Body of pancreas (tissue), 4 donors: ENCODE data around the gene UBE2Q1. TPM values are rescaled to one million over a fixed set of nuclear protein-coding genes. Genes with fewer than 3 reads are reported as not detected.
"Not testable (repeated sequence)": the region's sequence is repeated elsewhere in the genome, so short reads cannot be mapped to it uniquely, and the experiment has no call there.

Source experiments
- ATAC-seq: fragments of 150-250 bp; one replicate; pipeline ENCODE4 v1.9.1; 2016
- DNase-seq, 4 donors: peaks; one replicate each; pipeline ENCODE4 v3.0.0-alpha.2; 2019
- H3K27ac ChIP-seq, 4 donors: fragments of 200-600 bp; sonication (generic); 1 replicate in 3 of 4; 2 replicates in 1 of 4; pipeline versions ENCODE4 v1.5.1 to v1.6.1; 2016 to 2019; ENCODE audit warnings: mild to moderate bottlenecking in 1 of 4, mixed read lengths in 1 of 4, moderate library complexity in 1 of 4
- H3K27me3 ChIP-seq, 2 donors: fragments of 200-600 bp; sonication (generic); one replicate each; pipeline ENCODE4 v1.6.0; 2016; ENCODE audit warnings: mild to moderate bottlenecking in 1 of 2
- H3K36me3 ChIP-seq, 2 donors: fragments of 200-600 bp; sonication (generic); replicated peaks in 1 of 2; 2 replicates each; pipeline ENCODE4 v1.5.1; 2016; ENCODE audit warnings: low read depth in 2 of 2; ENCODE audit not compliant: insufficient read depth in 1 of 2
- H3K4me1 ChIP-seq: fragments of 200-600 bp; sonication (generic); one replicate; pipeline ENCODE4 v1.6.0; 2016
- H3K4me3 ChIP-seq, 2 donors: fragments of 200-600 bp; sonication (generic); 1 replicate in 1 of 2; 2 replicates in 1 of 2; pipeline ENCODE4 v1.5.1; 2016 to 2019
- H3K9me3 ChIP-seq, 3 donors: fragments of 200-600 bp; sonication (generic); 1 replicate in 2 of 3; 2 replicates in 1 of 3; pipeline ENCODE4 v1.5.1; 2016
- CTCF ChIP-seq, 7 experiments: fragments of 450-650 bp in 4 of 7; fragments of 200-600 bp in 3 of 7; sonication (generic) in 3 of 7; IDR thresholded peaks; one replicate each; pipeline ENCODE4 v1.5.1; 2016 to 2019; ENCODE audit warnings: antibody characterized with exemption in 7 of 7
- POLR2A ChIP-seq, 3 donors: fragments of 450-650 bp; IDR thresholded peaks; one replicate each; pipeline ENCODE4 v1.6.1; 2016; ENCODE audit warnings: antibody characterized with exemption in 3 of 3, mild to moderate bottlenecking in 2 of 3
- WGBS, 2 donors: methylation state at CpG; one replicate each; pipeline ENCODE4 v1.1.5; 2017; 5-methylcytosine and 5-hydroxymethylcytosine counted together
- intact Hi-C: fragments of 100-400 bp; cut with DNase I; formaldehyde crosslinking; loops from one replicate; pipeline ENCODE4 v1.15.1; 2023
- total RNA-seq, 2 donors: library from RNA; depleted of rRNA; stranded (reverse); fragments of >200 nt; gene quantifications; one replicate each; pipeline ENCODE4 v1.1.0, GENCODE V29; 2016

UBE2Q1 gene
- total RNA-seq, 2 donors from 2014 or later = 19.8 to 25.7 TPM

DNA sequence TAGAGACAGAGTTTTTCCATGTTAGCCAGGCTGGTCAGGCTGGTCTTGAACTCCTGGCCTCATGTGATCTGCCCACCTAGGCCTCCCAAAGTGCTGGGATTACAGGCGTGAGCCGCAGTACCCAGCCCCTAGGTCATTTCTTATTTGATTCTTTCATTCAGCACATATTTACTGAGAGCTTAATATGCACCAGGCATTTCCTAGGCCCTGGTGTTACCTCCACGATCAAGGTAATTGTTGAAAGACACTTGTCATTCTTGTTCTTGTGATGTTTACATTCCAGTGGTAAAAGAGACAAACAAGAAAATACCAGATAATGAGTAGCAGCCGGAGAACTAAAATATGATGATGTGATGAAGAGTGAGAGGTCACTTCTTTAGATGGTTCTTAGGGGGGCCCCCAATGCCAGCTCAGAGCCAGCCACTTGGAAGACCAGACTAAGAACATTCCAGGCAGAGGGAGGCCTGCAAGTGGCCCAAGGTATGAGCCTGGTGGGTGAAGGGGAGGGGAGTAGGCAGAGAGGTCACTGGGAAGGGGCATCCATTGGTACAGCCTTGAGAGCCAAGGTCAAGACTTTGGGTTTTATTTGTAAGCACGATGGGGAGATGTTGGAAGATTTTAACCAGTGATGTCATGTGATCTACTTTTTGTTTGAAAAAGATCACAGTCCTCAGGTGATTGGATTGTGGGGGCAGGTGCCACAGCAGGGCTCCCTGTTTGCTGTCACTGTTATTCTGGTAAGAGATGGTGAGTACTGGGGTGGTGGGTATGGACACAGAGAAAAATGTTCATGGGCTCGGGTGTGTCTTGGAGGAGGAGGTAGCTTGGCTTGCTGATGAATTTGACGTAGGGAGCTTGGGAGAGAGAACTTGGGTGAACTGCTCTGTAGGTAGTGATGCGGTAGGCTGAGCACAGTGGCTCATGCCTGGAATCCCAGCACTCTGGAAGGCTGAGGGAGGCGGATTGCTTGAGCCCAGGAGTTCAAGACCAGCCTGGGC is 18.7 kb downstream of the UBE2Q1 start:
- Histone ChIP-seq H3K27ac (no peak overlapping the region), H3K9me3 (no peaks in the 10 kb centered on the region), H3K27me3 (no peaks in the 10 kb centered on the region), H3K36me3 (no peaks in the 10 kb centered on the region), H3K4me3 (no peak overlapping the region), H3K4me1 (no peaks in the 10 kb centered on the region)
- TF ChIP-seq POLR2A (IDR thresholded peaks at IDR 0.05) (no peak), CTCF (IDR thresholded peaks at IDR 0.05) (no peak)
- WGBS, 2 donors = 73 to 79% methylated on average over 9 of the region's 9 CpGs
- no peak for ATAC-seq
- DNase-seq = no peak
- intact Hi-C loops = loop anchor here (10.0 kb wide), 1 partner anchor 65 kb away; no protein-coding TSS in a partner anchor

GRCh38 chr1:154536570-154536969 is 21.9 kb downstream of the UBE2Q1 start:
- H3K36me3 ChIP-seq = no peaks in the 10 kb centered on the region
- no peaks in the 10 kb centered on the region for H3K9me3 ChIP-seq
- no peaks in the 10 kb centered on the region for H3K4me1 ChIP-seq
- H3K27ac ChIP-seq = no peak overlapping the region
- no peak for TF ChIP-seq POLR2A (IDR thresholded peaks at IDR 0.05)
- no peak for TF ChIP-seq CTCF (IDR thresholded peaks at IDR 0.05)
- ATAC-seq (no peak), DNase-seq (no peak)
- intact Hi-C loops = no loop called here
- H3K4me3 ChIP-seq = no peak overlapping the region
- WGBS, 2 donors = 60 to 74% methylated on average over 7 of the region's 7 CpGs
- H3K27me3 ChIP-seq = no peaks in the 10 kb centered on the region

DNA sequence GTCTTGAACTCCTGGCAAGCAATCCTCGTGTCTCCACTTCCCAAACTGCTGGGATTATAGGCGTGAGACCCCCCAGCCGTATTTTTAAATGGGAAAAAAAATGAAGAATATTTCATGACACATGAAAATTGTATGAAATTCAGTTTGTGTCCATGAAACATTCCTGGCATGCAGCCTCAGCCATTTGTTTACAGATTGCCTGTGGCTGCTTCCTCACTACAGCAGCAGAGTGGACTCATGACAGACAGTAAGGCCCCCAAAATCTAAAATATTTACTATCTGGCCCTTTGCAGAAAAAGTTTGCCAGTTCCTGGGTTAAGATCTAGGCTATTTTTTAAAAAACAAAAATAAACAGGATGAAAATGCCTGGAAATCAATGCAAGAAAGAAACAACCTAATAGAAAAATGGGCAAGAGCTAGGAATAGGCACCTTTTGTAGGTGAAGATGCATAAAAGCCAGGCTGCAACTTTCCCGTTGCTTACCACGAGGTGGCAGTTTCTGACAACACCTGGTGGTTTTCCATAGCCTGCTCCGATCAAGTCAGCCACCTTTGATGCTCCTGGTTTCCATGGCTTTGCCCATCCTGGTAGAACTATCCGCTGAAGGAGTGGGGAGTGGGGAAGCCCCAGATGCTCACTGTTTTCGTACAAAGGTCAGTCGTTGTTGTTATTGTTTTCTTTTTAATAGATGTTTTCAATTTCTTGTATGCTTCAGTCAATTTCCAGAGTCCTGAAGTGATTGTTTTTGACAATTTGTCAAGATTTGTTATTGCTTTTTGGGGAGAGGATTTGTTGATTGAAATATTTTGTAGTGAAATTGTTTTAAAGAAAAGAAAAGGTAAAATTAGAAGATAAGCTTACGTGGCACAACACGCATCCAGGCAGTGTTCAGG is 24.3 kb downstream of the UBE2Q1 start:
- peak; percentile 78 for ATAC-seq
- H3K4me3 ChIP-seq = no peak overlapping the region
- no peaks in the 10 kb centered on the region for H3K9me3 ChIP-seq
- 29 to 39% methylated on average over 11 of the region's 11 CpGs for WGBS, 2 donors
- TF ChIP-seq CTCF (IDR thresholded peaks at IDR 0.05) (peak; percentile 39 to 73 (median 69)), POLR2A (IDR thresholded peaks at IDR 0.05) (no peak)
- H3K27ac ChIP-seq = no peak overlapping the region
- H3K36me3 ChIP-seq = no peaks in the 10 kb centered on the region
- peak; percentile 68 to 74 (median 68) for DNase-seq
- H3K27me3 ChIP-seq = no peaks in the 10 kb centered on the region
- H3K4me1 ChIP-seq = no peaks in the 10 kb centered on the region
- intact Hi-C loops = no loop called here

DNA sequence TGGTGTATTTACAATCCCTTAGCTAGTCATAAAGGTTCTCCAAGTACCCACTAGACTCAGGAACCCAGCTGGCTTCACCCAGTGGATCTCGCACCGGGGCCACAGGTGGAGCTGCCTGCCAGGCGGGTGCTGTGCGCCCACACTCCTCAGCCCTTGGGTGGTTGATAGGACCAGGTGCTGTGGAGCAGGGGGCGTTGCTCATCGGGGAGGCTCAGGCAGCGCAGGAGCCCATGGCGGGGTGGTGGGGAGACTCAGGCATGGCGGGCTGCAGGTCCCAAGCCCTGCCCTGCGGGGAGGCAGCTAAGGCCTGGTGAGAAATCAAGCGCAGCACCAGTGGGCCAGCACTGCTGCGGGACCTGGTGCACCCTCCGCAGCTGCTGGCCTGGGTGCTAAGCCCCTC is 26.5 kb downstream of the UBE2Q1 start:
- H3K27me3 ChIP-seq, ATAC-seq, H3K9me3 ChIP-seq, H3K4me3 ChIP-seq, intact Hi-C loops, DNase-seq, H3K36me3 ChIP-seq, H3K27ac ChIP-seq, H3K4me1 ChIP-seq: not testable (repeated sequence)
- WGBS, 2 donors = 95 to 100% methylated on average over 1 to 10 of the region's 13 CpGs

- WGBS, 2 donors = 81 to 86% methylated on average over 6 of the region's 6 CpGs
- Histone ChIP-seq H3K27me3 (no peaks in the 10 kb centered on the region), H3K4me1 (no peaks in the 10 kb centered on the region), H3K36me3 (no peaks in the 10 kb centered on the region), H3K27ac (no peak overlapping the region), H3K4me3 (no peak overlapping the region), H3K9me3 (no peaks in the 10 kb centered on the region)
- intact Hi-C loops = loop anchor here (10.0 kb wide), 1 partner anchor 55 kb away; no protein-coding TSS in a partner anchor
- TF ChIP-seq CTCF (IDR thresholded peaks at IDR 0.05) = no peak
- TF ChIP-seq POLR2A (IDR thresholded peaks at IDR 0.05) = no peak
- DNase-seq (no peak), ATAC-seq (no peak)
Observed at GRCh38 chr1:154529308-154529707, 29.2 kb downstream of the UBE2Q1 start.
